HG03039 (cell line): ENCODE measurements around the gene TMEM11.
"Not testable (repeated sequence)": the region's sequence is repeated elsewhere in the genome, so short reads cannot be mapped to it uniquely, and the experiment has no call there.

Source experiments
- ATAC-seq: cut with Tn5 transposase; IDR thresholded peaks from one replicate; pipeline ENCODE4 v1.9.1; 2021; ENCODE audit warnings: mild to moderate bottlenecking, moderate library complexity; ENCODE audit not compliant: unreplicated experiment

Gene TMEM11

DNA sequence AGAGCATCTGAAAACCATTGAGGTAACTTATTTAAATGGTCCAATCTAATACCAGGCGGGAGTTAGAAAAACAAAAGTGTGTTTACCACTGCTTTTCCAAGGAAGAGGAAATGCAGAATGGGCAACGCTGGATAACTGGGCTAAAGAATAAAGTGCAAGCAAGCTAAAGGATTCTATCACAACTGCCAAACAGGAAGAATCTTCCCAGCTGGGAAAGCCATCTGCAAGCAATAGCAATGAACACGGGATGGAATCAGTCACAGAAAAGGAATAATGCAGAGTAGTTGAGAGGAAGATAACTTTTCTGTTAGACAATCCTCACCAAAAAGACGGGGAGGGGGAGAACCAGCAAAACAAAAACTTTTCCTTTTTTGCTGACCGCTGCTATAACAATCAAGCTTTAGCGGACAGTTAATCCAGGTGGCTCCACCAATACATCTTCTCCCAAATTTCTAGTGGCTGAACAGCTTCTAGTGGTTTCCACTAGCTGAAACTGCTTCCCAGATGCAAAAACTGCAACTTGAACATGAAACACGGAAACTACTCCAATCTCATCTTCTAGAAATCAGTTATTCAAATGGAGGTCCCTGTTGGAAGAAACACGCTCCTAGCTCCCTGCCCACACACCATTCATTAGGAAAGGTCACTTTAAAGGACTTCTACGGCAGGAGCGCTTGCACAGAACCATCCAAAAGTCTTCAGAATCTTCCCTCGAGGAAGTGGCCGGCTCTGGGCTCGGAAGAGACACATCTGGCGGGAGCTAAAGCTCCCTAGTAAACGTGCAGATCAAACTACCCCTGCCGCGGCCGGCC lies 929 bp downstream of the TMEM11 start:
- no peak for ATAC-seq

DNA sequence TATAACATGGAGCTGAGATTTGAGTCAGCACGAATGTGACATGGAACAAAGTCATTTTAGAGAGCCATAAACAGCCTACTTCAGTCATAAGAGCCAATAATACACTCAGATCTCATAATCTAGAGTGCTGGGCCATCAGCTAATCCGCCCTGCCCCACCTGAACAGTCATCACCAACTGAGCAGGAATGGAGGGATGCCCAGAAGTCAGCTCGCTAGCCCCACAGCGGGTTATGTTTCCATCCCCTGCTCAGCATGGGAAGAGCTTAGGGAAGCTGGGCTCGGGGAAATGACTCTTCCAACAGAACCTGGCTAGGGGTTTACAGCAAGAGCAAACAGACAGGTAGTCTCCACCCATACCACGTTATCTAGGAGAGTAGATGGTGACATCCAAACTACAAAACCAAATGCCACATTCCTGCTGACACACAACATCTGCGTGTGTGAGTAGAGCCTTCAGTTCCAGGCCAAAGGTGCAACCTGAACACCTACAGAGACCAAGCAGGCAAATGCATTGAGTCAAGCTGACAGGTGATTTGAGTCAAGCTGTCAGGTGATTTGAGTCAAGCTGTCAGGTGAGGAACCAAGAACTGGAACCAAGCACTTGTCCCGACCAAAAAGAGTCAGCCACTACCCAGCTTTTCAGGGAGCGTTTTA lies 2.0 kb downstream of the TMEM11 start:
- no peak for ATAC-seq

DNA sequence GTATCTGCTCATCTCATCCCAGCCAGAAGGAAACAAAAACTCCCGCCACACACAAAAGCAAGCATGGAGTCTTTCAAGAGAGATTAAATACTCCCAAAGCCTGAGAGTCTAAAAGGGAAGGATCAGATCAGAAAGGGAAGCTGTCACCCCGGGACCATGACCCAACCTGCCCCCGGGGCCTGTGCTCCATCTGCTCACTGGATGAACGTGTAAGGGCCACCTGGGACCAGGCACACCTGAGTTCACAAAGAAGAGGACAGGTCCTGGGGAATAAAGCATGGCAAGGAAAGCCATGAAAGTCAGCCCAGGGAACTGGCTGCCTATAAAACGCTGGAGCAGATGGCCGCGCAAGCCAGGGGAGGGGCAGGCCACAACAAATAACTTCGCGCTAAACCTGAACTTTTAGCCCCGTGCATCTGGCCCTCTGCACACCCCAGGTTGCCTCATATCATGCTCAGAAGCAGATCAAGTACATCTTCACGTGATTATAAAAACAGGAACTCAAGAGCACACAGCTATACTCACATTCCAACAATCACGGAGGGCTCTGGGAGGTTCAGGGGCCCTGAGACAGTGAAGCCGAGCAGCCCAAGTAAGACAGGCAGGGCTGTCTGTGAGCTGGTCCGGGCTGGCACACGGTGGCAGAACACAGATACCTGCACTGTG lies 3.4 kb downstream of the TMEM11 start:
- no peak for ATAC-seq

DNA sequence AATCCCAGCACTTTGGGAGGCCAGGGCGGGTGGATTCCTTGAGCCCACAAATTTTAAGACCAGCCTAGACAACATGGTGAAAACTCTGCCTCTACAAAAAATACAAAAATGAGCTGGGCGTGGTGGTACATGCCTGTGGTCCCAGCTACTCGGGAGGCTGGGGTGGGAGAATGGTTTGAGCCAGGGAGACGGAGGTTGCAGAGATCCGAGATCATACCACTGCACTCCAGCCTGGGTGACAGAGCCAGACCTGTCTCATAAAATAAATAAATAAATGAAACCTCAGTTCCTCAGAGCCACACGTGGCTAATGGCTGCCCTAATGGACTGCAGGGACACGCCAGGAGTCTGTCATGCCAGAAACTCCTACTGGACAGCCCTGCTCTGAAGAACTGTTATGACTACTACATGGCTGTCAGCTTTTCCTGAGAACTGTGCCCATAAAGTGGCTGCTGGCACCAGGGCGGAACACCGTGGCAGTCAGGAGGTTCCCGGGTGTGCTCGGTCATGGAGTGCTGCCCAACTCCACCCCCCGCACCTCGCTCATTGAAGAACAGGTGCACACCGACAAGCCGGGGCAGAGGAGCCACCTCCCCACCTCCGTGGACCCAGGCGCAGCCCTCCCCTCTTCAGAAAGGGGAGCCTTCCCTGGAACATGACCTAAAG lies 4.3 kb downstream of the TMEM11 start:
- no peak for ATAC-seq

DNA sequence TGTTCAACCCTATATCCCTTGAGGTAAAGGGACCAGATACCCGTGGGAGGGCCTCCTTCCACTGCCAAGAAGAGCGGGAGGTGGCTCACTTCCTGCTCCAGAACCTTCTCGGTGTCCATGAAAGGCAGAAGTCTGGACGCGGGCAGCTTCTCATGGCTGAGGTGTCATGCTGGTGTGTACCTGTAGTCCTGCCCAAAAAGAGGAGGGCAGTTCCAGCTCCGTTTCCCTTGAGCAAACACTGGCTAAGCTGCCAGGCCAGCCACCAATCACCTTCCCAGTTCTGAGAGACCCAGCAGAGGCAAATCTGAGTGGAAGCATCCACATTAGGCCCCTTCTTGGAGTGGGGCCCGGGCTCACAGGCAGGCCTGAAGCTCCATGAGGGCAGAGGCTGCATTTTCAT lies 5.6 kb downstream of the TMEM11 start:
- no peak for ATAC-seq

DNA sequence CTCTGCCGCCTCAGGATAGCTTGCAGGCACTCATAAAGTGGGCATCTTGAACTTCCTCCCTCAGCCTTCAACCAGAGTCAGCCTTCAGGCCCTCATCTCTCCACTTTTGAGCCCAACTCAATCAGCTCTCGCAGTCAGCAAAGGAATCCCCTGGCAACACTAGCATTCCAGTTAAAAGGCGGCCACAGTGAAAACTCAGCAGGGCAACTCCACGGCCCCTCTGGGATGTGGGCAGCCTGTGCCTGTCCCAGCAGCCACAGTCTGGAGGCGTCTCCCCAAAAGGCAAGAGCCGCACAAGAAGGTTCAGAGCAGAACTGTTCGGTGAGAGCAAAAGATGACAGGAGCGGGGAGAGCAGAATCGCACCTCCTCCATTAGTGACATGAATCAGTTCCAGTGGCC lies 9.0 kb downstream of the TMEM11 start:
- no peak for ATAC-seq

DNA sequence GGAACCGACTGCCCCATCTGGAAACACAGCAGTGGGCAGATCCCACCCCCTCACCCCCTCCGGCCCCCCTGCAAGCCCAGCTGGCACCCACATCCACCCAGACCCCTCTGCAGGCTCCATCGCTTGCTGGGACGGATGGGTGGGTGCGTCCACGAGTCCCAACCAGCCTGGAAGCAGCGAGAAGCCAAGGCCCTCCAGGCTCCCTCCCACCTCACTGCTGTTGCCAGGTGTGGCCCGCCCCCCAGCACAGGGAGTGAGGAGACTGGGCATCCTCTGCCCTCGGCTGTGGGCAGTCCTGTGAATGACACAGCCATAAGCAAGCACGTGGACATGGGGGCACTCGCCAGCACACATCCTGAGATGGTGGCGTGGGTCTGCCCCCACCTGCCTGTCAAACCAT lies 11.4 kb downstream of the TMEM11 start:
- no peak for ATAC-seq

DNA sequence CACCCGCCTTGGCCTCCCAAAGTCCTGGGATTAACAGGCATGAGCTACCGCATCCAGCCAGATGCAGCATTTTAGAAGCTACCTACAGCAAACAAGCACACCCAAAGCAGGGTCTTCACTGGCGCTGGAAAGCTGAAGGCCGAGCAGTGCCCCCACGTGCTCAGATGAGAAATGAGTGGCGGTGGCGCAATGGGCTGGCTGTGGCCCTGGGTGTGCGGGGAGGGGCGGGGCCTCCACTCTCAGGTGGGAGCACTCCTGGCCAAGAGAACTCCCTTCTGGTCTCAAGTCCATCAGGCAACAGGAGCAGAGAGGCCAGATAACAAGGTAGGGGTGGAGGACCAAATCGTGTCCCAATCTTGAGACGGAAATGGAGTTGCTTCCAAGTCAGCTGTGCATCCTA lies 12.1 kb downstream of the TMEM11 start:
- no peak for ATAC-seq

DNA sequence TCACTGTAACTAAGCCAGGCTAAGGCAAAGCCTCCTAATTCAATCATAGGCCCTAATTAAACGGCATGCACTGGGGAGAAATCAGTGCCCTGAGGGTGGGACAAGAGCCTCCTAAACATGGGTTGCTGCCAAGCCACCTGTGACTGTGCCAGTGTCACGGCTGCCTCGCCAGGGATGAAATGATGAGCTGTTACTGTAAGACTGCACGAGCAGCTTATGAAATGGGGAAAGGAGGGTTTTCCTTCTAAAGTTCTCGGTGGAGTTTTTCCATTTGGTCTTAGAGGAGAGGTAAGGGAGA lies 12.7 kb downstream of the TMEM11 start:
- ATAC-seq, result no peak

DNA sequence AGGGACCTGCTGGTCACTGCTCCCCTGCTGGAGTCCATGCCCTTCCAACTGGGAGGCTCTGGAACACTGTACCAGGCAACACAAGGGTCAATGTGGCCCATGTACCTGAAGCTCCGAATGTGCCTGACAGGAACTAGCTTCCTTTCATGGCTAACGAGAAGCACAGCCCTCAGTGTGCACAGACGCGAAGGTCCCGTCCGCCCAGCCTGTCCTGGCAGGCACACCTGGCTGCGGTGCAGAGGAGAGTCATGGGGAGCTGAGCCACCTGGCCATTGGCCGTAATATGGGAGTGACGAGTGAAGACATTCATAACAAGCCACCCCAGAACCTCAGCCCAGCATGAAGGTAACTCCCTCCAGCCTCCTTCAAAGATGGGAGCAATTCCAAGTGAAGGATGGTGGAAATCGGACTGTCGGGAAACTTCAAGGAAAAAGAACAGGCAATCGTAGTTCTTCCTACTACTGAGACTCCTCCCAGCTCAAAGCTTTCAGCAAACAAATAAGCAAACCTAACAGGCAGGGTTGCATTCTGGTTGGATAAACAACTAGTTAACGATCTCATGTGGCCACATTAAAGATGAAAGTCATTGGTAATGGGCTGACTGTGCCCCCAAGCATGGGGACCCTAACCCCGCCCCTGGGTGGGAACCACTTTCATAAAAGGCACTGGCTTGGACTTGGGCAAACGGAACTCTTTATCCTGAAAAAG lies 13.2 kb downstream of the TMEM11 start:
- ATAC-seq, result no peak

DNA sequence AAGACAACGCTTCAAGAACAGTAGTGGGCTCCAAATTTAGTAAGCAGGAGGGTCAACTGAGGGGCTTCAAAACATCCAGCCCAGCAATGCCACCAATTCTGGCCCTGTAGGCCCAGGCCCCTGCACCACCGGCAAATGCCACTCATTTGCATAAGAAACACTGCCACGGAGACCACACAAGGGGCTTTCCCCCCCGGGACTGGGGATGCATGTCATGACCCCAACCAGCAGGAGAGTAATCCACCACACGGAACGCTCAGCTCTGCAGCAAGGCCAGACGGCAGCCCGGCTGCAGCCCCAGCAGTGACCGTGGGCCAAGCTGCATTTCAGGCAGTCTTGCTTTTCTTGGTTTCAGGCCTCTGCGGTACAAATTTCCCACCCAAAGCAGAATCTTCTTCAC lies 14.1 kb downstream of the TMEM11 start:
- no peak for ATAC-seq

DNA sequence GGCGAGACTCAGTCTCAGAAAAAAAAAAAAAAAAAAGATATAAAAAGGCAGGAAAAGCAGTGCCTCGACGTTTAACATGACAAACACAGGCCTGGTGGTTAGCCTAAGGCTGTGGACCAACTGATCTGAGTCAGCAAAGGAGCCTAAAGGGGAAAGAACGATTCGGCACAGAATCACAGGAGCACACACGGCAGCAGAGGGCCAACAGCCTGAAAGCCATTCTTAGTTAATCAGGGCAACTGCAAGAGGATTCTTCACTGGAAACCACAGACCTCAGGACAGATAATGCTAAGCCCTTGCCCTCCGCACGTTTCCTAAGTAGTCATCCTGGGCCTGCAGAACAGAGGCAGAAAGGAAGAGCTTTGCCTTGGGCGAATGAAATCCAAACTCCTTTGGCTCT lies 14.7 kb downstream of the TMEM11 start:
- ATAC-seq, result no peak

DNA sequence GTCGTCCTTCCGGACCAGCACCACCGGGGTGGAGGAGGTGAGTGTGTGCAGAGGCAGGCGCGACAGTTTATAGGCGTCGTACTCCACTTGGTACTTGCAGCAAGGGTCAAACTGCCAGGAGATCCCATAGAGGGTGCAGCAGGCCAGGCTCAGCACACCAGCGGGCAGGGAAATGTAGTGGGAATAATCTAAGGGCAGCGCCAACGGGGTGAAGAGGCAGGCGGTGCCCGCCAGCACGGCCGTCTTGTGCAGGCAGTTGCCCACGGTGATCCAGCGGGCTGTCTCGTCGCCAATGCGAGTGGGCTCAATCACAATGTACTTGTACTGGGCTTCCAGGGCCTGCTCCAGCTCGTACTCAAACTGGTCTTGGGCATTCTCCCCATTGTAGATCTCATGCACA lies 15.6 kb downstream of the TMEM11 start:
- no peak for ATAC-seq

DNA sequence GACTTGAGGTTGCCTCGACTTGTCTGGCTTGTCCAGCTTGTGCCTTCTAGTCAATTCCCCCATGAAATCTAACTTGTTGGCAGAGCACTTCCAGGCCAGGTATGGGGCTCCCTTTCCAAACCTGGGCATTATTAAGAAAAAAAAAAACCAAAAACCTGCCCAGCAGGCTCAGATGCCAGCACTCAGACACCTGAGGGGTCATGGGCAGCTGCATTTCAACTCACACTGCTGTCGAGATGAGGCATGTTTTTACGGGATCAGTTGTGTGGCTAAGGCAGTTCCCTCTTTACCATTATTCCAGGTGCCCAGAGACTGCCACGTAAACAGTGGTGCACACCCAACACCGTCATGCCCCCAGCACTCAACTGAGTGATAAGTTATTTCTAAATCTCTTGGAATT lies 17.8 kb downstream of the TMEM11 start:
- no peak for ATAC-seq

DNA sequence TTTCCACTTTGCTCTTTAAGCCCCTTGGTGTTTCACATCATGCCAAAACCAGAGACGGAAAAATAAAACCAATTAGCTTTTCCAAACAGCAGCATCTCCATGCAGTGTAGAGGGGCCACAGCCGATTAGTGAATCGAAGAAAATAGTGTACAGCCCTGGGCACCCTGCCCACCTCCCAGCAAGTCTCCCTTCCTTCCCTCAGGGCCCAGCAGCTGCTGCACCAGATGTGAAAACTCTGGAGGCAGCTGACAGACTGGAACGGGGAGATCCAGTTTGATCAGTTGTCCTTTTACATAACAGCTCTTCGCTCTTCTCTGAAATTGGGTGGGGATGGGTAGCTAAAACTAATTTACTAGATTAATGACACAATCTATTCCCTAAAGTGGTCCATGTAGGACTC lies 19.3 kb downstream of the TMEM11 start:
- ATAC-seq, result no peak

DNA sequence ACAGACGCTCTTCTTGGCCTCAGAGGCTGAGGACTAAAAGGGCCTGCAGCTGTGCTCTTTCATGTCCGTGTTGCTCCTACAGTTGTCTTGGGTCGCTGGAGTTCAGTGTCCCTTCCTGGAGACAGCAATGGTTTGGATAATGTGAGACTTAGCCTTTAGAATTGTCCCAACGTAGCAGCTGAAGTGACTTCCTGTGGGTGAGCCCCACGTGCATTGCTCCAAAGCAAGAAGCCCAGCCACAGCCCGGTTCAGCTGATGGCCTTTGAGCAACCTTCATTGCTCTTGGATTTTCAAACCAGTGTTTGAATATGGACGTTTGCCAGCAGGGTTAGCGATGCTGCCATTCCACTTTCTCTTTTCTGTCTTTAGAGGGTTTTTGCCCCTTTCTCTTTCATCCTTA lies 19.7 kb downstream of the TMEM11 start:
- no peak for ATAC-seq

DNA sequence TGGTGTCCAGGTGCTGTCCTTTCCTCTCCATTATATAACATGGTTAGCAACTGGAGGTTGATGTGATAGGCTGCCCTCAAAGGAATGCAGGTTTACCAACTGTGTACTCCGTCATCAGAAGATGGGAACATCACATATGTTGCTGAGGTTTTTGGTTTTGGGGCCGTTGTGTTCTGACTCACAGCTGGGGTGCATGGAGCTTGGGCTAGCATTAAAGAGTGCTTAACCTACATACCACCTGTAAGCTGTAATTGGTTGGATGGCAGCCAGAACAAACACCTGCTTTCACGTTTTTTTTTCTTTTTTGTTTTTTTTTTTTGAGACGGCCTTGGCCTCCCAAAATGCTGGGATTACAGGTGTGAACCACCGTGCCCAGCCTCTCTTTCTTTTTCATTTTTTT lies 20.9 kb downstream of the TMEM11 start:
- no peak for ATAC-seq

DNA sequence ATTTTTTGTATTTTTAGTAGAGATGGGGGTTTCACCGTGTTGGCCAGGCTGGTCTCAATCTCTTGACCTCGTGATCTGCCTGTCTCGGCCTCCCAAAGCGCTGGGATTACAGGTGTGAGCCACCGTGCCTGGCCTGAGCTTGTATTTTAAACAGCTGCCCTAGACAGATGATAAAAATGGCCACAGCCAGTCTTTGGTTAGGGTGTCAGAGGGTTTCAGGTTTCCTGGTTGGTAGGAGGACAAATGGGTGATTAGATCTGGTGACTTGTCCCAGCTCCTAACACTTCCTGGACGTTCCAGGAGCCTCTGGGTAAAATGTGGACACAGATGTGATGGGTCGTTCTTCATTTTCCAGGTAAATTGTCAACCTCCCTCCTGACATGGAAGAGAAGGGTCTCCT lies 21.5 kb downstream of the TMEM11 start:
- ATAC-seq, result not testable (repeated sequence)

DNA sequence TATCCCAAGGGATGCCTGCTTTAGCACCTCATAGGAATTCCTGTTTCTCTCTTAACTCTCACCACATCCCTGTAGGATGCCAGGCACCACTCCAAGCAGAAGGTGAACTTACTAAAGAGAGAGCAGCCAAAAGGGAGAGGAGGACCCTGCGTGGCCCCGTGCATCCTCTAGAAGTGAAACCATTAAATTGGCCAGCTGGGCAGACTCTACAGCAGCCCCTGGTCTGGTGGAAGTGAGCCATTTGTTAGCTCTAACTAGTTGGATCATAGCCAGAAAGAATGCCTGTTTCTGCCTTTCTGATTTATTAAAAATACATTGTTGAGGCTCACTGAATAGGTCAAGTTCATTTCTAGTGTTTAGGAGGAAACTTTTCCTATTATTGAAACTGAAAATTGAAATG lies 22.3 kb downstream of the TMEM11 start:
- ATAC-seq, result no peak

DNA sequence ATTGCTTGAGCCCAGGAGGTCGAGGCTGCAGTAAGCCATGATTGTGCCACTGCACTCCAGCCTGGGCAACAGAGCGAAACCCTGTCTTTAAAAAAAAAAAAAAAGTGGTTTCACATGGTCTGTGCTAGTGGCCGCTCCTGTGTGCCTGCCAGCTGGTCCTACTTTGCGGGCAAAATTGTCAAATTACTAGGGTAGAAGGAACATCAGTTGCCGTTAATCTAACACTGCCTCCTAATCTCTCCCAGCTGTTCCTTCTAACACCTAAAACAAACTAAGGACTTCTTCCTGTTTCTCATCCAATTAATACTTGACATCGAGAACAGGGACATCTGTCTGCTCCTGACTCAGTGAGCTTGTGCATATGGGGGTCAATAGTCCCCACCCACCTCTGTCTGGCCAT lies 23.9 kb downstream of the TMEM11 start:
- no peak for ATAC-seq

DNA sequence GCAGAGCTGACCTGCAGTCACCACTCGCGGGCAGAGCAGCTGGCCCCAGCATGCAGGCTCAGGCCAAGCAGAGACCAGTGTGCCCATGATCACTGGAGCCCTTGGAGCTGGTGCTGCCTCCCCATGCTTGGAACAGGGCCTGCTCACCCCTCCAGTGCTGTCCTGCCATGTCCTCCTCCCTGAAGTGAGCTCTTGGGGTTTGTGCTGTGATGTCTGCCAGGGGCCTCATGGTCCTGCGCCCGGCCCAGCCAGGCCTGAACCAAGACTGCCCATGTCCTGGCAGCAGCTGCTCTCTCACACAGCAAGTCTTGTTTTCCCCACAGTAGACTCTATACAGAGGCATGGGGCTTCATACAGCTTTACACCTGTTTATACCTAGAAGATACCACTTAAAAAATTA lies 24.6 kb downstream of the TMEM11 start:
- no peak for ATAC-seq
